ENCODE results near the gene EPS8L2. TPM values are rescaled to one million over a fixed set of nuclear protein-coding genes. Genes with fewer than 3 reads are reported as not detected.

The EPS8L2 gene
- total and polyA plus RNA-seq, 2 of the 4 experiments (the other 2 are of a cell fraction) = 17.2 to 39.4 TPM

GRCh38 chr11:701741-702461 lies 4.1 kb upstream of the EPS8L2 start:
- intact Hi-C loops (cut with micrococcal nuclease) = no loop called here
- in situ Hi-C loops (cut with MboI; ENCODE audit: low sequenced_read_pairs) = no loop called here
- H3K14ac ChIP-seq (replicated peaks; ENCODE audit: low read depth, low read length) = no peak overlapping the region
- H4K91ac ChIP-seq (ENCODE audit: insufficient read depth, low read depth, low read length) = no peak overlapping the region
- H3K9me1 ChIP-seq (ENCODE audit: insufficient read depth, low read length) = peaks cover 20% of the 10 kb centered on the region
- no peak overlapping the region for H4K8ac ChIP-seq (ENCODE audit: low read depth in 2 of 2, low read length in 2 of 2)
- ChIA-PET CTCF (interaction anchor here (0.7 kb wide), 1 partner anchor 14 kb away, joined by 4 read pairs; no protein-coding TSS in a partner anchor), POLR2A (ENCODE audit: unreplicated experiment) (no interaction called here)
- no peaks in the 10 kb centered on the region for H3K27me3 ChIP-seq (ENCODE audit: control insufficient read depth, insufficient read depth, low read length)
- no peak for ATAC-seq (ENCODE audit: low read depth)
- no peak overlapping the region for H3K27ac ChIP-seq (ENCODE audit: insufficient read depth, low read length)
- H4K20me1 ChIP-seq (ENCODE audit: insufficient read depth, low read length) = peaks cover 24% of the 10 kb centered on the region
- no peak overlapping the region for H3K4me2 ChIP-seq (ENCODE audit: low read depth, low read length)
- dilution Hi-C loops (cut with HindIII; ENCODE audit: low sequenced_read_pairs, unreplicated experiment) = no loop called here
- no peak overlapping the region for H4K5ac ChIP-seq (ENCODE audit: low read depth, low read length)
- DNase-seq = no peak
- no peak overlapping the region for H3K18ac ChIP-seq (ENCODE audit: low read depth, low read length)
- H3K23ac ChIP-seq (ENCODE audit: low read depth, low read length) = no peak overlapping the region
- H2BK20ac ChIP-seq (ENCODE audit: low read depth, low read length) = no peak overlapping the region
- peaks cover 21 to 71% of the 10 kb centered on the region in 2 experiments for H3K79me1 ChIP-seq (ENCODE audit: low read depth in 1 of 2, low read length in 2 of 2)
- no TSS peak for BruUV-seq (replicated peaks)
- no peak overlapping the region for H2BK120ac ChIP-seq (ENCODE audit: low read depth, low read length)
- WGBS, 2 experiments (ENCODE audit: extremely low coverage in 2 of 2, insufficient read length in 1 of 2) = 97% methylated on average over 17 of the region's 22 CpGs; no CpG with 5 or more reads in 1 of the 2 experiments
- H2AK5ac ChIP-seq (ENCODE audit: low read depth, low read length) = no peak overlapping the region
- TF ChIP-seq POLR2A (IDR thresholded peaks at IDR 0.05; ENCODE audit: low read depth, low read length) (no peak), RFX5 (IDR thresholded peaks at IDR 0.05; ENCODE audit: low read depth, low read length) (no peak), NFE2L2 (IDR thresholded peaks at IDR 0.05; ENCODE audit: low read depth, low read length) (no peak)
- H2AK9ac ChIP-seq (replicated peaks; ENCODE audit: low read depth, low read length, poor library complexity) = no peak overlapping the region
- peaks cover 21% of the 10 kb centered on the region; the same call in 1 of the 2 replicates for H3K36me3 ChIP-seq (ENCODE audit: control insufficient read depth, insufficient read depth, low read length)
- no peak overlapping the region for H3K9ac ChIP-seq (ENCODE audit: low read depth, low read length)
- H3K4ac ChIP-seq (ENCODE audit: low read depth, low read length) = no peak overlapping the region
- H3K4me3 ChIP-seq (ENCODE audit: insufficient read depth, low read depth, low read length) = no peak overlapping the region
- no peak overlapping the region for H2AFZ ChIP-seq (replicated peaks; ENCODE audit: low read length, poor library complexity)
- H2BK5ac ChIP-seq (ENCODE audit: low read depth, low read length, poor library complexity, severe bottlenecking) = no peak overlapping the region
- no peaks in the 10 kb centered on the region for H3K9me3 ChIP-seq (ENCODE audit: control insufficient read depth, insufficient read depth, low read length)
- peaks cover 33% of the 10 kb centered on the region for H3K4me1 ChIP-seq (ENCODE audit: control insufficient read depth, insufficient read depth, low read length)
- no peak overlapping the region for H2BK15ac ChIP-seq (ENCODE audit: low read depth, low read length)
- no peak overlapping the region for H3K56ac ChIP-seq (ENCODE audit: extremely low read depth, insufficient read depth, low read length)
